Melanocyte of skin (primary cell): ENCODE measurements around the gene NAP1L3. TPM values are rescaled to one million over a fixed set of nuclear protein-coding genes. Genes with fewer than 3 reads are reported as not detected.

ENCODE experiments used
- total RNA-seq, 2 donors: library from RNA; depleted of rRNA; stranded (reverse); fragments of >200 nt; gene quantifications; 2 replicates each; pipeline ENCODE4 v1.2.3, GENCODE V29; 2012

NAP1L3 gene
- total RNA-seq, result 1 to 10 TPM in 1 of 2 donors, under 1 TPM in 1; 0.33 to 3.8 TPM

GRCh38 chrX:93673056-93673868 lies at the start of gene NAP1L3:
NAP1L3 (minus strand) TSS chrX:93673578; CDS start chrX:93673304, 274 bp downstream.

GRCh38 chrX:93673869-93674271 lies 492 bp upstream of the NAP1L3 start, which contains the start of gene FAM133A:
FAM133A (plus strand) TSS chrX:93674206; CDS start chrX:93709420, 35,214 bp downstream.

Other genes starting within 250 kb of the NAP1L3 start
- not detected for gene FAM133A, start 628 bp upstream of the NAP1L3 start, total RNA-seq